Spleen (tissue), 7 donors: ENCODE data around the gene GPR52.

ENCODE experiments used
- CTCF ChIP-seq, 11 experiments: fragments of 200-600 bp in 7 of 11; fragments of 450-650 bp in 4 of 11; sonication (generic) in 4 of 11; IDR thresholded peaks in 8 of 11; conservative IDR thresholded peaks in 3 of 11; 1 replicate in 7 of 11; 2 replicates in 4 of 11; pipeline versions ENCODE4 v1.4.0 to v1.8.0; 2016 to 2021; ENCODE audit warnings: antibody characterized with exemption in 11 of 11, inconsistent platforms in 4 of 11, mild to moderate bottlenecking in 1 of 11
- POLR2A ChIP-seq, 3 donors: fragments of 450-650 bp; IDR thresholded peaks; one replicate each; pipeline ENCODE4 v1.5.1; 2017; ENCODE audit warnings: antibody characterized with exemption in 3 of 3, mild to moderate bottlenecking in 1 of 3
- POLR2AphosphoS5 ChIP-seq, 3 donors: sonication (generic); formaldehyde crosslinking; IDR thresholded peaks; one replicate each; pipeline ENCODE4 v1.5.1; 2017; ENCODE audit warnings: antibody characterized with exemption in 3 of 3
- donor health status: DM: no; HTN: no; CAD: no; lungs with moderate emphysema.
- donor health status: DM: no; HTN: no; CAD: no.
- donor health status: DM: no; HTN: no; CAD: no.

- TF ChIP-seq CTCF (IDR thresholded peaks at IDR 0.05 in 8 of 11, conservative IDR thresholded peaks at IDR 0.05 in 3 of 11), result no peak
- no peak for TF ChIP-seq POLR2AphosphoS5 (IDR thresholded peaks at IDR 0.05)
- no peak for TF ChIP-seq POLR2A (IDR thresholded peaks at IDR 0.05)
These were observed 43.8 kb downstream of the GPR52 start for GRCh38 chr1:174491606-174492005.
